ENCODE data around the gene PLB1.

PLB1 gene

DNA sequence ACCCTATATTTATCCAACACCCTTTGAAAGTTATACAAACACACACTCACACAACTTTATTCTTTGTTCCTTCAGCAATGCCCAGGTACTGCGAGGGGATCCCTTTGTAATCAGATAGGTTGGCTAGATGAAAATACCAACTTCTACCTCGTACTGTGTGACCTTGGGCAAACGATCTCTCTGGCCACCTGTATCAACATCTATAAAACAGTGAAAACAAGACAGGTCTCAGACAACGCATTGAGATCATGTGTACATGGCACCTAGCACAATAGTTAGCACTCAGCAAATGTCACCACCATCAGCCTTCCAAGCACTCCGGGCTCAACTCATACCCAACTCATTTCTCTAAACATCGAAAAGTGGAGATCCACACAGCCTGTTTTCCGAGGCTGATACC is 137.3 kb downstream of the PLB1 start:
- TF ChIP-seq, protein P1, sequence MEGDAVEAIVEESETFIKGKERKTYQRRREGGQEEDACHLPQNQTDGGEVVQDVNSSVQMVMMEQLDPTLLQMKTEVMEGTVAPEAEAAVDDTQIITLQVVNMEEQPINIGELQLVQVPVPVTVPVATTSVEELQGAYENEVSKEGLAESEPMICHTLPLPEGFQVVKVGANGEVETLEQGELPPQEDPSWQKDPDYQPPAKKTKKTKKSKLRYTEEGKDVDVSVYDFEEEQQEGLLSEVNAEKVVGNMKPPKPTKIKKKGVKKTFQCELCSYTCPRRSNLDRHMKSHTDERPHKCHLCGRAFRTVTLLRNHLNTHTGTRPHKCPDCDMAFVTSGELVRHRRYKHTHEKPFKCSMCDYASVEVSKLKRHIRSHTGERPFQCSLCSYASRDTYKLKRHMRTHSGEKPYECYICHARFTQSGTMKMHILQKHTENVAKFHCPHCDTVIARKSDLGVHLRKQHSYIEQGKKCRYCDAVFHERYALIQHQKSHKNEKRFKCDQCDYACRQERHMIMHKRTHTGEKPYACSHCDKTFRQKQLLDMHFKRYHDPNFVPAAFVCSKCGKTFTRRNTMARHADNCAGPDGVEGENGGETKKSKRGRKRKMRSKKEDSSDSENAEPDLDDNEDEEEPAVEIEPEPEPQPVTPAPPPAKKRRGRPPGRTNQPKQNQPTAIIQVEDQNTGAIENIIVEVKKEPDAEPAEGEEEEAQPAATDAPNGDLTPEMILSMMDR (conservative IDR thresholded peaks at IDR 0.05; ENCODE audit: low read length) = no peak
- no peak overlapping the region for H3K4me3 ChIP-seq (ENCODE audit: low read length)
- DNase-seq (ENCODE audit: low read depth) = no peak

DNA sequence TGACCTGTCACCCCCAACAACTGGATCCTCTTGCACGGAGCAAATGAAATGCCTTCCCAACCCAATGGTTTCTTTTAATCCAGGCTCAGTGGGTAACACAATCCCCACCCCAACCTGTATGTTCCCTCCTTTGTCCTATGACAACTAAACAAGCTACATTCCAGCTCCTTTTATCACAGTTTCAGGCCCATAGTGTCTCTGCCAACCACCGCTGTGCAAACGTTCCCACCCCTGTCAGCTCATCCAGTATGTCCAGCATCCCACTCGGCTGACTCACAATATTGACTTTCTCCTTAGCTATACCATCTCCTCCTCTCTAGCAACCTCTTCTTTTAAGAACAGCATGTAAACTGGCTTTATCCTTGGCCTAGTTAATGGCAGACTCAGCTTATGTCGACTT is 137.9 kb downstream of the PLB1 start:
- no peak overlapping the region for H3K4me3 ChIP-seq (ENCODE audit: low read length)
- TF ChIP-seq, protein P1 (conservative IDR thresholded peaks at IDR 0.05; ENCODE audit: low read length) = no peak
- peak; percentile 70 for DNase-seq (ENCODE audit: low read depth)

- TF ChIP-seq, protein P1 (conservative IDR thresholded peaks at IDR 0.05; ENCODE audit: low read length) = no peak
- no peak for DNase-seq (ENCODE audit: low read depth)
- H3K4me3 ChIP-seq (ENCODE audit: low read length) = no peak overlapping the region
These were observed 139.3 kb downstream of the PLB1 start for GRCh38 chr2:28635191-28635611.

DNA sequence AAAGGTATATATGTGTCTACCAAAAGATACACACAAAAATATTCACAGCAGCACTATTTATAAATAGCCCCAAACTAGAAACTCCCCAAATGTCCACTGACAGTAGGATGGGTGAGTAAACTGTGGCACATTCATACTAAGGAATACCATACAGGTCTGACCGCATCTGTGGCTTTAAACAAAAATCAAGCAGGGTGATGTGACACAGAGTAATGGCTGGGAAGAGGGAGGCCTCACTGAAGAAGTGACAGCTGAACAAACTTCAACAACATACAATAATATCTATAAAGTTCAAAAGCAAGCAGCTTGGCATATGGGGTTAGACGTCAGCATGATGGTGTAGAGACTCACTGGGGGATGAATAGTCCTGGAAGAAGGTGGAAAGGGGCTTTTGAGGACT is 140.6 kb downstream of the PLB1 start:
- no peak overlapping the region for H3K4me3 ChIP-seq (ENCODE audit: low read length)
- TF ChIP-seq, protein P1 (conservative IDR thresholded peaks at IDR 0.05; ENCODE audit: low read length) = no peak
- DNase-seq (ENCODE audit: low read depth) = no peak

DNA sequence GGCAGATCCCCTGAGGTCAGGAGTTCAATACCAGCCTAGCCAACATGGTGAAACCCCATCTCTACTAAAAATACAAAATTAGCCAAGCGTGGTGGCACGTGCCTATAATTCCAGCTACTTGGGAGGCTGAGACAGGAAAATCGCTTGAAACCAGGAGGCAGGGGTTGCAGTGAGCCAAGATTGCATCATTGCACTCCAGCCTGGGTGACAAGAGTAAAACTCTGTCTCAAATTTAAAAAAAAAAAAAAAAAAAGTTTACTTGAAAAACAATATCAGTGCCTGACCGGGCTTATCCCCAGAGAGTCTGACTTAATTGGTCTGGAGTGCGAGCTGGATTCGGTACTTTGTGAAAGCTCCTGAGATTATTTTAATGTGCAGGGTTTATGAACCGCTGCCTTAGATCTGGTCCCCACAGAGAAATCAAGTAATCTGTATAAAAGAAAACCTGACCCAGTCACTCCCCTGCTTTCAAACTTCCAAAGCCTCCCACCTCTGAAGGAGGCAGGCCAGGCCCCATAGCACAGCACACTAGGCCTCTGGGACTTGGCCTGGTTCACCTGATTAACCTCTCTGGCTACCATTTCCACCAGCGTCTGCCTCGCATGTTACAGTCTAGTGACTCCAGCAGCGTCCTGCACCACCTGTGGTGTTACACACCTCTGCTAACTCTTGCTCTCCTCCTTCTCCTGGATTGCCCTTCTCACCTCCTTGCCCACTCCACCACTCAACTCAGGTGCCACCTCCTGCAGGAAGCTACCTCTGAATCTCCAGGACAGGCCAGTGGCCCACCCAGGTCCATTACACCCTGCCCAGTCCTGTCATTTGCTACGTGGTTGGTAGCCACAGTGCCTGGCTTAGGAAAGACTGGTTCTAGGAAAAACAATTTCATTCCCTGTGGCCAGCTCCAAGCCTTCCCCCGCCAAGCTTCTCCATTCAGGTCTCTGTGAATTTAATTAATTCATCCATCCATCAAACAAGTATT is 141.5 kb downstream of the PLB1 start:
- no peak for DNase-seq (ENCODE audit: low read depth)
- H3K4me3 ChIP-seq (ENCODE audit: low read length) = no peak overlapping the region
- TF ChIP-seq, protein P1 (conservative IDR thresholded peaks at IDR 0.05; ENCODE audit: low read length) = no peak

GRCh38 chr2:28638102-28638501 is 142.2 kb downstream of the PLB1 start:
- TF ChIP-seq, protein P1 (conservative IDR thresholded peaks at IDR 0.05; ENCODE audit: low read length) = no peak
- no peak for DNase-seq (ENCODE audit: low read depth)
- H3K4me3 ChIP-seq (ENCODE audit: low read length) = no peak overlapping the region

All from AG10803 (cell line).